NCI-H460 (cell line): ENCODE data around the gene B3GALT5. TPM values are rescaled to one million over a fixed set of nuclear protein-coding genes. Genes with fewer than 3 reads are reported as not detected.
"Not testable (repeated sequence)": the region's sequence is repeated elsewhere in the genome, so short reads cannot be mapped to it uniquely, and the experiment has no call there.

Experiments
- DNase-seq: peaks from one replicate; pipeline ENCODE4 v3.0.0-alpha.2; 2016; ENCODE audit warnings: low read depth; ENCODE audit errors: extremely low read depth
- total RNA-seq: library from RNA; depleted of rRNA; stranded (reverse); fragments of >200 nt; shearing (Covaris generic); gene quantifications from 2 replicates; pipeline ENCODE4 v1.2.3, GENCODE V29; 2014

The B3GALT5 gene
- total RNA-seq, 1 experiment from 2014 or later, result not detected

DNA sequence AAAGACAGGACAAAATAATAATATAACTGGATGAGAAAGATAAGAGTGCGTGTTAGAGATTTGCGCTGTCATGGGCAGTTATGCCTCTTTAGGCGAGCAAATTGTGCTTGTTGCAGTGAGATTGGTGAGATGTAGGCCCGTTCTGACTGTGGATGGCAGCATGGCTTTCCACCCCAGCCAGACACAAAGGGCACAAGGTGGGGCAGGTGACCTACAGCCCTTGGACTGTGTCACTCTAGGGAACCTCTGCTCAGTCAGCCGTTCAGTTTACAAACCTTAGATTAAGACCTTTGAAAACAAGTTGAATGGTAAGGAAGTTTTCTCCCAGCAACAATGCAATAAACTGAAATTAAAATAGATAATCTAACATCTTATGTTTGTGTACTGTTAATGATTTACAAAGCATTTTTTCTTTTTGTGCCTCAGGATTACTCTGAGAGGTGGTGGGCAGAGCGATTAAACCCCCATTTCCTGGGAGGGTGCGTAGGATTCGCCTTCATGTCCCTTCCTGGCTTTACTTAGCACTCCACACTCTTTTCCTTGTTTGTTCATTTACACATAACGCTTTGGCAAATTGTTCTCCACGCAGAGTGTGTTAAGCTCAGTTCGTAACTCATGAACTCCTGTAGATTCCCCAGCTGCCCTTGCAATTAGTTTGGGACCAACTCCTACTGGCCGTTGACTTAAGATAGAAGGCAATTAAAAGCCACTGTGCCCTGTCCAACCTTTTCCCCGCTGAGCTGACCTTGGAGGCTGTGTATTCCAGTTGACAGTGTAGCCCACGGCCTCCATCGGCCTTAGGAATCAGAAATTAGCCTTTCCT is 74.1 kb downstream of the B3GALT5 start:
- no peak for DNase-seq

DNA sequence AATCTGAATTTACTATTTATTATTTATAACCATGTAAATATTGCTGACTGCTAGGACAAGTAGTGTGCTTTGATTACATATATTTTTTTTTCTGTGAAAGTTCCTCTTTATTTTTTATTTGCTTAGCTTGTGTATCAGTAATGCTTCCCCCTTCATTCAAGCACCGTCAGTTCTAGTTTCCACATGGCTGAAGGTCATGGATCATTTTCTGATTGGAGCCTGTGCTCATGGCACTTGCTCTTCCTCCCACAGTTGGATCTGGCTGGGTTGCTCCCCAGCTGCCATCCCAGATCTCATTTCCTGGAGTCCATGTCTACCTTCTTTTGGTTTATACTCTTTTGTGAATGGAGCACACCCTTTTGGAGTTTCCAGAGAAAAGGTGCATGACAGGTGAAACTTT is 75.3 kb downstream of the B3GALT5 start:
- no peak for DNase-seq

DNA sequence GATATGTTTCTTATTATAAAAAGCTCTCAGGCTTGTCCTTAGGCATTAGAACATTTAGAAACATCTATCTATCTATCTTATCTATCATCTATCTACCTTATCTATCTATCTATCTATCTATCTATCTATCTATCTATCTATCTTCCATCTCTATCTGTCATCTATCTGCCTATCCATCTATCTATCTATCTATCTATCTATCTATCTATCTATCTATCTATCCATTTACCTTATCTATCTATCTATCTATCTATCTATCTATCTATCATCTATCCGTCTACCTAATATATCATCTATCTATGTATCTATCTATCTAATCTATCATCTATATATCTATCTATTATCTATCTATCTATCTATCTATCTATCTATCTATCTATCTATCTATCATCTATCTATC is 77.1 kb downstream of the B3GALT5 start:
- not testable (repeated sequence) for DNase-seq

DNA sequence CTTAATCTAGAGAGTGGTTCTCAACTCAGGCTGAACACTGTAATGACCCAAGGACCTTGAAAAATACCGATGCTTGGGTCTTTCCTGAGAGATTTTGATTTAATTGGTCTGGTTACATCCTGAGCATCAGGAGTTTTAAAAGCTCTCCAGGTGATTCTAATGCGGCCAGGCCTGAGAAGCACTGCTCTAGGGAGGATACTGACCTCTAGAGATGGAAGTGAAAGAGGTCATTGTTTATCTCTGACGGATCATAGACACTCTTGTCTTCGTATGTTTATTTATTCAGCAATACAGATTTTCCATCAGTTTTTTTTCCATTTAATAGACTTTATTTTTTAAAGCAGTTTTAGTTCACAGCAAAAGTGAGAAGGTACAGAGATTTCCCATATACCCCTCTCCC is 77.7 kb downstream of the B3GALT5 start:
- no peak for DNase-seq

DNA sequence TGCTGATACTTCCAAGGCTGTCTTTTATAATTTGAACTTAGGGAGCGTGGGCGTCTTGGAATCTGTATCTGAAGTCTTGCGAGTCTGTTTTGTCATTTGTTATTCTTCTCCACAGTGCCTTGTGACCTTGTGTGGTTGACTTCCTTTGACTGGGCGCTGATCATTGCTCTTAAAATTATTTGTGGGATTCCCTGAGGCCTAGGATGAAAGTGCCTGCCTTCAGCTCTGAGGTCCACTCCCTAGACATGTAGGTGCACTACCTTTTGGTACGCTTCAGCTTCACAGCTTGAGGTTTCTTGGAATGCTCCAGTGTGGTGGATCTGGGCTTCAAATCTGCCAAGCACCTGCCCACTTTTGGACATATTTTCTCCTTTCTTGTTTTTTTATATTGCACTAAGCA is 82.0 kb downstream of the B3GALT5 start:
- no peak for DNase-seq

DNA sequence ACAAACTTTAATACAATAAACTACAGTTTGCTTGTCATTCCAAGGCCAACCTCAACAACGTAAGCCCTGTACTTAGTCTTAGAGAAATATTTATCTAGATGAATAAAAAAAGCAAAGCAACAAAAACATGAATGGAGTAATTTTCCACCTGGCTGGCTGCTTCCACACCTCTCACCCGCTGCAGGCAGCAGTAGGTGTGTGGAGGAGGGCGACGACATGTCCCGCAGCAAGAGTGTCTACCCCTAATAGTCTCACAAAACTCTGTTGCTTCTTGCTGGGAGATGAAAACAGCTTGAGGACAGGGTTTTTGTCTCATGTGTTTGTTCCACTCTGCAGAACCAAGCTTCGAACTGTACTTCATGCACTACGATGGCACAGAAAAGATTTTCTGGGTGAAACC is 83.5 kb downstream of the B3GALT5 start:
- DNase-seq, result no peak

DNA sequence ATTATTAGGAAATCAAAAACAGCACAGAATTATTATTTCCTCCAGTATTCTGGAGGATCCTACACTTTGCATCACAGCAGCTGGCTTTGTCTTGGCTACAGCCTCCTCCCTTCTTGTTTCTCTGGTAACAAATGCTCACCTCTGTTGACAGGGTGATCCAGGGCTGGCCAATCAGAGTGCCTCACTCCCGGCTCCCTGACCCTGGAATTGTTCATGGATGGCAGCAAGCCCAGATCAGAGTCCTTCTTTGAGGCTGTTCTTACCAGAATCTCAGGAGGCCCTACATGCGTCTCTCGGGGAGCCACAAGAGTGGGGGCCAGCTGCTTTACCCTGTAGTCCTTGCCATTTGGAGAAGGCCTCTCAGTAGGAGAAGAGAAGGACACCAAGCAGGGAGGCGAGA is 83.9 kb downstream of the B3GALT5 start:
- no peak for DNase-seq

DNA sequence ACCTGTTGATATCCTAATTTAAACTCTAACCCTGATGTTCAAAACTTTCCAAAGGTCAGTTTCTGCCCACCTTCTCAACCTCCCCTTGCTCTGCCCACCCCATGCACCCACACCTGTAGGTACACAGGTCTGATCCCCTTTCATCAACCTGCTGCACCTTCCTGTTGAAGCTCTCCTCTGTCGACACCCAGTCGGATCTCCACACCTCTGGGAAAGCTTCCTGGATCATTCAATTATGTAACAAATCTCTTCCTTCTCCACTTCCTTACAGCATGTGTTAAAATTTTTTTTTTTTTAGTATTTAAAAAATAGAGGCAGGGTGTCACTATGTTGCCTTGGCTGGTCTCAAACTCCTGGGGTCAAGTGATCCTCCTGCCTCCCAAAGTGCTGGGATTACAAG is 87.6 kb downstream of the B3GALT5 start:
- DNase-seq, result no peak

DNA sequence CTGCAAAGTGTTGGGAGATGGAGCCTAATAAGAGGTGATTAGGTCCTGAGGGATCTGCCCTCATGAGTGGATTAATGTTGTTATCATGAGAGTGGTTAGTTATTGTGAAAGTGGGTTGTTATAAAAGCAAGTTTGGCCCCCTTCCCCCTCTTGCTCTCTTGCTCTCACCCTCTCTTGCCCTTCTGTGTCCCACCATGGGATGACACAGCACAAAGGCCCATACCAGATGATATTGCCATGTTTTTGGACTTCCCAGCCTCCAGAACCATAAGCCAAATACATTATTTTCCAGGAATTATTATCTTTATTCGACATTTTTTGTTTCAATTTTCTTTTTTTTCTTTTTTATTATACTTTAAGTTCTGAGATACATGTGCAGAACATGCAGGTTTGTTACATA is 90.8 kb downstream of the B3GALT5 start:
- no peak for DNase-seq

DNA sequence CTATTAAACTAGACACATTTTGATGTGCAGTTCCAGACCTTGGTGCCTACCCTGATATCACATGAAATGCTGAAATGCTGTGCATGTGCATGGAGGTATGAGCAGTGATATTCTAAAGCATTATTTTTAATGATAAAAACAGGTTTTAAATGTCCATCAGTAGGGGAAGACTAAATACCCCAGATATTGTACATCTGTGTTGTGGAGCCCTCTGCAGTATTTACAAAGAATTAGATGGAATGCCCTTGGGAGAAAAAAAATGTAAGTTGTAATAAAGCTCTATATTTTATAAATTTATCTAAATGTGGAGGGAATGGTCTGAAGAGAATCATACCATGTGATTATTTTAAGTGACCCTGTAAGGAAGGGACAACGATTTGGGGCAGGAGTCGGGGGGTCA is 93.1 kb downstream of the B3GALT5 start:
- DNase-seq, result no peak

DNA sequence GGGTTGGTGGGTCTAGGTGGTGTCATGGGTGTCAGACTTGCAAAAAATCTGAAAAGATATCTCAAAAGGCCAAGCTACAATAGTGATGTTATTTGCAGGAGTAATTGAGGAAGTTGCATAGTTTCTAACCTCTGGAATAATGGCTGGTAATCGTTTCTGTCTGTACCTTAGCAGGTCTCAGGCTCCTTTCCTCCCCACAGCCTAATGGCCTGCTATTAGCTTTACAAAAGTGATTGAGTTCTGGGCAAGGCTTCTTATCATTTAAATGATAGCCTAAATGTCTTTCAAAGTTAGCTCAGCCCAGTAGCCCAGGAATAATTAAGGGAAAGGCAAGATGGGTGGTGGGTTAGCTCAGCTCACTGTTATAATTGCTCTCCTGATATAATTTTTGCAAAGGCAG is 94.6 kb downstream of the B3GALT5 start:
- no peak for DNase-seq

DNA sequence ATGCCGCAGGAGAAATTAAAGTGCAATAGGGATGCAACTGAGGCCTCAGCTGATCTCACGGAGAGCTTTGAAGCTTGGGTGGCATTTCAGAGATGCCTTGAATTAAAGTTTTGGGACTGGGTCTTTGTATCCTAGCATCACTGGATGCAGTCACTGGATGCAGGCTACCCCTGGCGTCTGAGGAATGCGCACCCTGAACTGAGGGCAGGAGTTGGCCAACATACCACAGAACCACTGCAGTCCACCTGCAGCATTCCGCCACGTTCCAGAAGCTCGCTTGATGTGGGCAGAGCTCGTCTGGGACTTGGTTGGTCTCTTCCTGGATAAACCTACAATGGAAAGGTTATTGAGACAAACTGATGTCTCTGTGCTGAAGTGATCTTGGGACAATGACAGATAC is 98.1 kb downstream of the B3GALT5 start:
- no peak for DNase-seq

DNA sequence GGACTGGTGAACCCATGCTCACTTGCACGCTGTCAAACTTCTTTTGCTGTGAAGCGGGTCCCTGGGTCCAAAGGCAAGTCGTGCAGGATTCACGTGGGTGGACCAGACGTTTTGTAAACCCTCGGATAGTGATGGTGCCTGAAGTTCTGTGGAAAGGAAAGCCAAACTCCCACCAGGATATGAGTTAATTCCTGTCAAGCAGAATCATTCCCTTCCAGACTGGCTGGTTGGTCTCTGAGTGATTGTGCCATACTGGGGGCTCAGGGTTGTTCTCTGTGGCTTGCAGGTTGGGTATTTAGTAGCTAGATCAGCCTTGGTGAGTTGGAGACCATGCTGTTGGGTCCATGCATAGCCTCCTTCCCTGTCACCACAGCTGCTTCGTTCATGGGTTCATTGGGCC is 99.5 kb downstream of the B3GALT5 start:
- no peak for DNase-seq

DNA sequence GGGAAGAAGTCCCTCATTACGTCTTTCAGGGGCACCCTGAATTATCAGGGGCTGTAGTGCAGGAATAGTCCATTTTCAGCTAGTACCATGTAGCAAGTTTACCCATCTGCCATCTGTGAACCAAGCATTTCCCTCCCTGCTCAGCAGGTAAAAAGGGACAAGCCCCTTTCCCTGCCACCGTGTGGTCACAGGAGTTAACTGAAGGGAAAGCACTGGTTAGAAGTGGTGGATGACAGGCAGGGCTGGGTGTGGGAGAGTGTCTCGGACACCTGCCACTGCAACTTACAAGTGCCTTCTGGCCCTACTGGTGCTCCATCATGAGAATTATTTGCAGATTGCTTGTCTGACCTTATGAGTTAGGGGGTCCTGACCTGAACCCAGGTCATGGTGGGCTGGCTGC is 100.2 kb downstream of the B3GALT5 start:
- DNase-seq, result no peak

DNA sequence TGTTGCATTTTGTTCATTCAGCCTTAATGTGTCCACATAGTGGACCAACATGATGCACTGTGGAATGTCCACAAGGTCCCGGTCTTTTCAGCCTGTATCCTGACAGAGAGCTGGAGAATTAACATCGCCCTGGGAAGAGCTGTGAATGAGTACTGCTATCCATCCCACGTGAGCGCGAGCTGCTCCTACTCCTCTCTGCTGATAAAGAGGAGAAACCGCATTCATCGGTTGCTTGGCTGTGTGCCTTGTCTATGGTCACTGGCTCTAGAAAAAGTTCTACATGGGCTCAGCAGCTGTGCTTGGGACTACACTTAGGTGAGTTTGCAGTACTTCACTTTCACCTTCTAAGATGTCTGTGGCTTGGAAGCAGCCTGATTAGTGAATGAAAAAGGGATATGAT is 101.2 kb downstream of the B3GALT5 start:
- no peak for DNase-seq

DNA sequence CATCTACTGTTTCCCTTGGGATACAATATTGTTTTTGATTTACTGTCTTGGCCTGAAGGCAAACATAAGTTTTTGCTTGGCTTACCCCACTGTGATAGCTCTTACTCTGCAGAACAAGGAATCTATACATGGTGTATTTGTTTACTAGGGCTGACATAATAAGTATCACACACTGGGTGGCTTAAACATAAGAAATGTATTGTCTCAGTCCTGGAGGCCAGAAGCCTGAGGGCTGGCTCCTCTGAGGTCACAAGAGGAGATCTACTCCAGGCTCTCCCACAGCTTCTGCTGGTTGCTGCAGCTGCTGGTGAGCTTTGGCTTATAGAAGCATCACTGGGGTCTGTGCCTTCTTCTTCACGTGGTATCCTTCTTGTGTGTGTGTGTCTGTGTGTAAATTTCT is 101.6 kb downstream of the B3GALT5 start:
- DNase-seq, result no peak

DNA sequence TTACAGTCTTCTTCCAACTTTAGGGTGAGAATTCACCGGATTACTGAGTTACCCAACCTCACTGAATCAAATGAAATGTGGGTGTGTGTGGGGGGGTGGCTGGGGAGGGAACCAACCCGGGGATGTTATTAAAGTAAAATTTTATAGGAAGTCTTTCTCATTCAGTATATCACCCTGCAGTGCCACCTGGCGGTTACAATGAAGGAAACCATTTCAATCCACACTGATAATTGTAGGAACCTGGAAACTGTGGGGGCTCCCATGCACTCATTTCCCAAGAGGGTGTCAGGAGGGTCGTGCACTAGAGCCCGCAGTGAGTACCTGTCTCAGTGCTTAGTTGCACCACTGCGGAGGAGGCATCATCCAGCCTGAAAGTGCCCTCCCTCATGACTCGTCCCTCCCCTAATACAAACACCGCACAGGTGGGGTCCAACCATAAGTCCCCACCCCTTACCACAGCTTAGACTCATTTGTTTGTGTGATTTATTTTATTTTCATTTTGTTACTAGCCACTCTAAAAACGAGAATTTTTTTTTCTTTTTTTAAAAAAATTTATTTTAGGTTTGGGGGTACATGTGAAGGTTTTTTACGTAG is 103.2 kb downstream of the B3GALT5 start:
- peak; percentile 13 for DNase-seq

DNA sequence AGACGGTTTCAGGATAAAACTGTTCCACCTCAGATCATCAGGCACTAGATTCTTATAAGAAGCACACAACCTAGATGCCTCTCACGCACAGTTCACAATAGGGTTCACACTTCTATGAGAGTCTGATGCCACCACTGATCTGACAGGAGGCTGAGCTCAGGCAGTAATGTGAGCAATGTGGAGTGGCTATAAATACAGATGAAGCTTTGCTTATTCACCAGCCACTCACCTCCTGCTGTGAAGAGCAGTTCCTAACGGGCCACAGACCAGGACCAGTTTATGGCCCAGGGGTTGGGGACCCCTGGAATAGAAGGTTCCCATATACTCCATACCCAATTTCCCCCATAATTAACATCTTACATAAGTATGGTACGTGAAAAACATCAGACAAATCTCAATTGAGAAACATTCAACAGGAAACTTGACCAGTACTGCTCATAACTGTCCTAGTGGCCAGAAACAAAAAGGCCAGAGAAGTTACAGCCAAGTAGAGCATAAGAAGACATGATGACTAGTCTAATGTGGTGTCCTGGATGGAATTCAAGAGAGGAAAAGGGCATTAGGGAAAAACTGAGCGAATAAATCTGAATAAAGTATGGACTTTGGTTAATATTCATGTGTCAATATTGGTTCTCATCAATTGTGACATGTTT is 107.5 kb downstream of the B3GALT5 start:
- no peak for DNase-seq

DNA sequence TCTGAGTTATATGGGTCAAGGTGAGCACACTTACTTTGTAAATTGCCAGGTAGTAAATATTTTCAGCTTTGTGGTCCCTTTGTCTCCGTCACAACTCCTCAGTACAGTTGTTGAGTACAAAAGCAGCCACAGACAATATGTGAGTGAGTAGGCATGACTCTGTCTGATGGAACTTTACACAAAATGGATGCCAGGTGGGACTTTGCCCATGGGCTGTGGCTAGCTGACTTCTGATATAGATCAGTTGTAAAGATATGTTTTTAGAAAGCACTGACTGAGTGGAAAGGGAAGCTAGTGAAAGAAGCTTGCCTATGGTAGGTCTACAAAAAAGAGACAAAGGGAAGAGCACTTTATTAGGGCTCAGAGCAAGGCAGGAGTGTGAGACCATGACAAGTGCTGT is 109.1 kb downstream of the B3GALT5 start:
- DNase-seq, result no peak
